Activated gamma-delta T cell treated with anti-CD3 and anti-CD28 coated beads, Interleukin-2, amount 50 U/mL, for 16 hours (primary cell): ENCODE data around the gene TRIM39.
"Not testable (repeated sequence)": the region's sequence is repeated elsewhere in the genome, so short reads cannot be mapped to it uniquely, and the experiment has no call there.

Experiments used
- DNase-seq: peaks from one replicate; pipeline ENCODE4 v3.0.0-alpha.2; 2020; ENCODE audit warnings: low read depth

TRIM39 gene

GRCh38 chr6:30326526-30327231 lies at the start of gene TRIM39:
Gene TRIM39, plus strand, starts transcription at chr6:30326927. Its CDS starts 2,391 bp downstream, at chr6:30329318.
- peak; percentile 83 for DNase-seq

GRCh38 chr6:30280988-30281387 lies 45.7 kb upstream of the TRIM39 start:
- DNase-seq = not testable (repeated sequence)

- no peak for DNase-seq
These were observed 44.2 kb upstream of the TRIM39 start for GRCh38 chr6:30282522-30282921.

GRCh38 chr6:30283761-30284160 lies 43.0 kb upstream of the TRIM39 start:
- DNase-seq = no peak

GRCh38 chr6:30287139-30287538 lies 39.6 kb upstream of the TRIM39 start:
- DNase-seq = no peak

- DNase-seq = no peak
These were observed 30.9 kb upstream of the TRIM39 start for GRCh38 chr6:30295837-30296236.

- DNase-seq = no peak
These were observed 22.7 kb upstream of the TRIM39 start for GRCh38 chr6:30304002-30304401.

- no peak for DNase-seq
These were observed 15.6 kb upstream of the TRIM39 start for GRCh38 chr6:30311101-30311500.

GRCh38 chr6:30311671-30312070 lies 15.1 kb upstream of the TRIM39 start:
- no peak for DNase-seq

GRCh38 chr6:30312266-30312665 lies 14.5 kb upstream of the TRIM39 start:
- no peak for DNase-seq

- DNase-seq = no peak
These were observed 13.9 kb upstream of the TRIM39 start for GRCh38 chr6:30312676-30313321.

- no peak for DNase-seq
These were observed 11.6 kb upstream of the TRIM39 start for GRCh38 chr6:30315156-30315555.

- DNase-seq = no peak
These were observed 8.7 kb upstream of the TRIM39 start for GRCh38 chr6:30317913-30318589.

- no peak for DNase-seq
These were observed 7.4 kb upstream of the TRIM39 start for GRCh38 chr6:30319146-30319835.

GRCh38 chr6:30321692-30322388 lies 4.9 kb upstream of the TRIM39 start:
- DNase-seq = no peak

- no peak for DNase-seq
These were observed 3.9 kb upstream of the TRIM39 start for GRCh38 chr6:30322527-30323501.

- no peak for DNase-seq
These were observed 2.9 kb upstream of the TRIM39 start for GRCh38 chr6:30323806-30324205.

- peak; percentile 80 for DNase-seq
These were observed 1.4 kb upstream of the TRIM39 start for GRCh38 chr6:30325150-30325872.

- peak; percentile 48 for DNase-seq
These were observed 728 bp upstream of the TRIM39 start for GRCh38 chr6:30325873-30326525.
